ENCODE results near the gene CAMK2N2.

The CAMK2N2 gene

DNA sequence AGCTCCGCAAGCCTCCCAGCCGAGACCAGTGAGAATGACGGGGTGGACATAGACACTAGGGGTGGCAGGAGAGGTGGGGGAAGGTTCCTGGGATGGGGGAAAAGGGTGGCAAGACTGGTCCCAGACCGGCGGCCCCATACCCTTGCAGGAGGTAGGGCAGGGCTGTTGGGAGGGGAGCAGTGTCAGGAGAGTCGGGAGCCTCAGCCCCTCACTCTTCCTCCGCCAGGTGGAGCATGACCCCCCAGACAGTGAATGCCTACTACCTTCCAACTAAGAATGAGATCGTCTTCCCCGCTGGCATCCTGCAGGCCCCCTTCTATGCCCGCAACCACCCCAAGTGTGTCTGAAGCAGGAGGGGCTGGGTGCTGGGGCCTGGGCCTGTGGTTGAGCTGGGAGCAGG lies 29.0 kb upstream of the CAMK2N2 start:
- no peak for TF ChIP-seq TCF12 (IDR thresholded peaks at IDR 0.05; ENCODE audit: low read depth)
- no peak for TF ChIP-seq FOXM1 (IDR thresholded peaks at IDR 0.05; ENCODE audit: borderline replicate concordance, low read depth)
- TF ChIP-seq YY1 (IDR thresholded peaks at IDR 0.05; ENCODE audit: low read depth), result no peak
- no peak for TF ChIP-seq CEBPB (IDR thresholded peaks at IDR 0.05)

DNA sequence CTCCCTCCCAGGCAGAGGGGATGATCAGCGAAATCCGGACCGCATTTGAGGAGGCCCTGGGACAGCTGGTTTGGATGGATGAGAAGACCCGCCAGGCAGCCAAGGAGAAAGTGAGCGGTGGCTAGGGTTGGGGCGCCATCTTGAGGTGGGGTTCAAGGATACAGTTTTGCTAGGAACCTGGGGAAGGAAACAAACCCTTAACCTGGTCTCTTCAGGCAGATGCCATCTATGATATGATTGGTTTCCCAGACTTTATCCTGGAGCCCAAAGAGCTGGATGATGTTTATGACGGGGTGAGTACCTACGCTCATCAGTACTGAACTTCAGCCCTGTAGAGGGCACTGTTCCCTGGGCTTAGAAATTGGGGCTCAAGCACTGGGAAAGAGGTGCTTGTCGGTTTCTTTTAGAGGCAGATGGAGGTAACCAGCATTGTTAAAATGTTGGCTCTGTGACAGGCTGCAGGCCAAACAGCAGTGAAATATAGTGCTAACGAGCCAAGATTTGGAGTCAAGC lies 28.1 kb upstream of the CAMK2N2 start:
- TF ChIP-seq TCF12 (IDR thresholded peaks at IDR 0.05; ENCODE audit: low read depth) (no peak), RAD21 (IDR thresholded peaks at IDR 0.05; ENCODE audit: low read depth) (peak; percentile 96), ZBTB7A (IDR thresholded peaks at IDR 0.05; ENCODE audit: low read depth) (no peak)

DNA sequence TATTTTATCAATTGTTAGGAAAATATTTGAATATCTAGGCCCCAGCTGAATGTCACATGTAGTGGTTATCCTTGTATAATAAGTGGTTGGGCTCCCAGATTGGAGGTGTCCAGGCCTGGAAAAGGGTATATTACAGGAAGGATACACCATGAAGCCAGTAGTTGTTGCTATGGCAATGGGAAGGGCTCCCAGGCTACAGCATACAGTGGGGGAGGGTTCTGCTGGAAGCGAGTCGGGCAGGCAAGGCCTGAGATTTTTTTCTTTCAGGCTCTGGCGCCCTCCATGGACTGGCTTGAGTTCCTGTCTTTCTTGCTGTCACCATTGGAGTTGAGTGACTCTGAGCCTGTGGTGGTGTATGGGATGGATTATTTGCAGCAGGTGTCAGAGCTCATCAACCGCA lies 23.3 kb upstream of the CAMK2N2 start:
- TF ChIP-seq, protein P1, sequence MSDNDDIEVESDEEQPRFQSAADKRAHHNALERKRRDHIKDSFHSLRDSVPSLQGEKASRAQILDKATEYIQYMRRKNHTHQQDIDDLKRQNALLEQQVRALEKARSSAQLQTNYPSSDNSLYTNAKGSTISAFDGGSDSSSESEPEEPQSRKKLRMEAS (IDR thresholded peaks at IDR 0.05), result 0 out of 2 replicates have a peak, but pooled peaks have one; percentile 31
- TF ChIP-seq TEAD4 (IDR thresholded peaks at IDR 0.05), result no peak
- peak; percentile 91 for TF ChIP-seq RAD21 (IDR thresholded peaks at IDR 0.05; ENCODE audit: low read depth)

DNA sequence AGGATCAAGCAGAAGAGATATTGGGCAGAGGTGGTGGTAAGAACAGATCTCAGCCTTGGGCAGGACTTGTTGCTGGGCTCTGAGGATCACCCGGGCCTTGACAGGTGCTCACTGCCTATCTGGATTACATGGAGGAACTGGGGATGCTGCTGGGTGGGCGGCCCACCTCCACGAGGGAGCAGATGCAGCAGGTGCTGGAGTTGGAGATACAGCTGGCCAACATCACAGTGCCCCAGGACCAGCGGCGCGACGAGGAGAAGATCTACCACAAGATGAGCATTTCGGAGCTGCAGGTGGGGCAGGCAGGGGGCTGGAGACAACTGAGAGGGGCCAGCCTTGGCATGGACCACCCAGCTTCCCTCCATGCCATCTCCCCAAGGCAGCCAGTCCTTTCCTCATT lies 22.3 kb upstream of the CAMK2N2 start:
- no peak for TF ChIP-seq CEBPB (IDR thresholded peaks at IDR 0.05)
- TF ChIP-seq, protein P1 (IDR thresholded peaks at IDR 0.05), result no peak
- TF ChIP-seq FOXM1 (IDR thresholded peaks at IDR 0.05; ENCODE audit: borderline replicate concordance, low read depth), result no peak
- no peak for TF ChIP-seq ZBTB7A (IDR thresholded peaks at IDR 0.05; ENCODE audit: low read depth)
- no peak for TF ChIP-seq EGR1 (IDR thresholded peaks at IDR 0.05)
- TF ChIP-seq TEAD4 (IDR thresholded peaks at IDR 0.05), result no peak
- TF ChIP-seq YY1 (IDR thresholded peaks at IDR 0.05; ENCODE audit: low read depth), result no peak
- no peak for TF ChIP-seq TAF1 (IDR thresholded peaks at IDR 0.05; ENCODE audit: low read depth)

DNA sequence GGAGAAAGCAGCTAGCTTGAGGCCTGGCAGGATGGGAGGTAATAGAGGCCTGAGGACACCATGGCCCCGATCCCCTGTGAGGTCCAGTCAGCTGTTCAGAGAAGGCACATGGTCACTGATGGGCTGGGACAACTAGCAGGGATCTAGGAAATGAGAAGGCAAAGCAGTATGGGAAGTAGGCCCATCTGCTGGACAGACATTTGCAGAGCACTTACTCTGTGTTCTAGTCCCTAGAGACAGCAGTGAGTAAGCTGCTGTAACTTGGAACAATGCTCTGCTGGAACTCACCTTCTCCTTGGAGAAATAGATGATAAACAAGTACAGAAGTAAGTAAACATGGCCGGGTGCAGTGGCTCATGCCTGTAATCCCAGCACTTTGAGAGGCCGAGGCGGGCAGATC lies 21.6 kb upstream of the CAMK2N2 start:
- TF ChIP-seq EP300 (IDR thresholded peaks at IDR 0.05; ENCODE audit: borderline replicate concordance) (no peak), TAF1 (IDR thresholded peaks at IDR 0.05; ENCODE audit: low read depth) (no peak), TCF12 (IDR thresholded peaks at IDR 0.05; ENCODE audit: low read depth) (no peak), FOXM1 (IDR thresholded peaks at IDR 0.05; ENCODE audit: borderline replicate concordance, low read depth) (no peak), CEBPB (IDR thresholded peaks at IDR 0.05) (no peak), CREB1 (IDR thresholded peaks at IDR 0.05; ENCODE audit: low read depth) (no peak), NFIC (IDR thresholded peaks at IDR 0.05) (no peak), TEAD4 (IDR thresholded peaks at IDR 0.05) (no peak), RAD21 (IDR thresholded peaks at IDR 0.05; ENCODE audit: low read depth) (no peak), ZBTB7A (IDR thresholded peaks at IDR 0.05; ENCODE audit: low read depth) (no peak), YY1 (IDR thresholded peaks at IDR 0.05; ENCODE audit: low read depth) (no peak), EGR1 (IDR thresholded peaks at IDR 0.05) (no peak)
- TF ChIP-seq, protein P2, sequence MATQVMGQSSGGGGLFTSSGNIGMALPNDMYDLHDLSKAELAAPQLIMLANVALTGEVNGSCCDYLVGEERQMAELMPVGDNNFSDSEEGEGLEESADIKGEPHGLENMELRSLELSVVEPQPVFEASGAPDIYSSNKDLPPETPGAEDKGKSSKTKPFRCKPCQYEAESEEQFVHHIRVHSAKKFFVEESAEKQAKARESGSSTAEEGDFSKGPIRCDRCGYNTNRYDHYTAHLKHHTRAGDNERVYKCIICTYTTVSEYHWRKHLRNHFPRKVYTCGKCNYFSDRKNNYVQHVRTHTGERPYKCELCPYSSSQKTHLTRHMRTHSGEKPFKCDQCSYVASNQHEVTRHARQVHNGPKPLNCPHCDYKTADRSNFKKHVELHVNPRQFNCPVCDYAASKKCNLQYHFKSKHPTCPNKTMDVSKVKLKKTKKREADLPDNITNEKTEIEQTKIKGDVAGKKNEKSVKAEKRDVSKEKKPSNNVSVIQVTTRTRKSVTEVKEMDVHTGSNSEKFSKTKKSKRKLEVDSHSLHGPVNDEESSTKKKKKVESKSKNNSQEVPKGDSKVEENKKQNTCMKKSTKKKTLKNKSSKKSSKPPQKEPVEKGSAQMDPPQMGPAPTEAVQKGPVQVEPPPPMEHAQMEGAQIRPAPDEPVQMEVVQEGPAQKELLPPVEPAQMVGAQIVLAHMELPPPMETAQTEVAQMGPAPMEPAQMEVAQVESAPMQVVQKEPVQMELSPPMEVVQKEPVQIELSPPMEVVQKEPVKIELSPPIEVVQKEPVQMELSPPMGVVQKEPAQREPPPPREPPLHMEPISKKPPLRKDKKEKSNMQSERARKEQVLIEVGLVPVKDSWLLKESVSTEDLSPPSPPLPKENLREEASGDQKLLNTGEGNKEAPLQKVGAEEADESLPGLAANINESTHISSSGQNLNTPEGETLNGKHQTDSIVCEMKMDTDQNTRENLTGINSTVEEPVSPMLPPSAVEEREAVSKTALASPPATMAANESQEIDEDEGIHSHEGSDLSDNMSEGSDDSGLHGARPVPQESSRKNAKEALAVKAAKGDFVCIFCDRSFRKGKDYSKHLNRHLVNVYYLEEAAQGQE (IDR thresholded peaks at IDR 0.05; ENCODE audit: low read depth), result no peak
- TF ChIP-seq, protein P3, sequence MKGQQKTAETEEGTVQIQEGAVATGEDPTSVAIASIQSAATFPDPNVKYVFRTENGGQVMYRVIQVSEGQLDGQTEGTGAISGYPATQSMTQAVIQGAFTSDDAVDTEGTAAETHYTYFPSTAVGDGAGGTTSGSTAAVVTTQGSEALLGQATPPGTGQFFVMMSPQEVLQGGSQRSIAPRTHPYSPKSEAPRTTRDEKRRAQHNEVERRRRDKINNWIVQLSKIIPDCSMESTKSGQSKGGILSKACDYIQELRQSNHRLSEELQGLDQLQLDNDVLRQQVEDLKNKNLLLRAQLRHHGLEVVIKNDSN (IDR thresholded peaks at IDR 0.05), result no peak
- TF ChIP-seq, protein P1 (IDR thresholded peaks at IDR 0.05), result no peak

DNA sequence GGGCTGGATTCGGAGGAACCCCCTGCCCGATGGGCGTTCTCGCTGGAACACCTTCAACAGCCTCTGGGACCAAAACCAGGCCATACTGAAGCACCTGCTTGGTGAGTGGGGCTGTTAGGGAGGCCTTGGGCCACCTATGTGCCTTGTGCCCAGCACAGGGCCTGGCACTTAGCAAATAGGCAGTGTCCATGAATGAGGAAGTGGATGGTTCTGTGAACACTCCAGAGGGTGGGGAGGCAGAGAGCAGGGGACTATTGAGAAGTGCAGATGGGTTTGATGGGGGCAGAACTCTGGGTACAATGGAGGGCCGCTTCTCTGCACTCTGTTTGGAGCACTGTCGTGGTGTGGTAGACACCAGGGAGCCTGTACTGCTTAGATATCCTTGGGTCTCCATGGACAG lies 16.0 kb upstream of the CAMK2N2 start:
- TF ChIP-seq TAF1 (IDR thresholded peaks at IDR 0.05; ENCODE audit: low read depth) (no peak), FOXM1 (IDR thresholded peaks at IDR 0.05; ENCODE audit: borderline replicate concordance, low read depth) (no peak), TCF12 (IDR thresholded peaks at IDR 0.05; ENCODE audit: low read depth) (no peak), EP300 (IDR thresholded peaks at IDR 0.05; ENCODE audit: borderline replicate concordance) (no peak), ZBTB7A (IDR thresholded peaks at IDR 0.05; ENCODE audit: low read depth) (no peak), NFIC (IDR thresholded peaks at IDR 0.05) (no peak), CREB1 (IDR thresholded peaks at IDR 0.05; ENCODE audit: low read depth) (no peak), EGR1 (IDR thresholded peaks at IDR 0.05) (no peak), RAD21 (IDR thresholded peaks at IDR 0.05; ENCODE audit: low read depth) (no peak), CEBPB (IDR thresholded peaks at IDR 0.05) (no peak), YY1 (IDR thresholded peaks at IDR 0.05; ENCODE audit: low read depth) (no peak), TEAD4 (IDR thresholded peaks at IDR 0.05) (no peak)
- TF ChIP-seq, protein P3 (IDR thresholded peaks at IDR 0.05), result no peak
- TF ChIP-seq, protein P1 (IDR thresholded peaks at IDR 0.05), result no peak
- TF ChIP-seq, protein P2 (IDR thresholded peaks at IDR 0.05; ENCODE audit: low read depth), result no peak

Data from Ishikawa (cell line).